GM12873 (cell line): ENCODE data around the gene LIMCH1.

Experiments used
- CTCF ChIP-seq: IDR thresholded peaks from 2 replicates; pipeline ENCODE4 v1.5.1; 2012; ENCODE audit warnings: low read depth, mild to moderate bottlenecking, moderate library complexity, low read length, control low read depth; ENCODE audit not compliant: insufficient read depth; ENCODE audit errors: missing control alignments

Gene LIMCH1, protein sequence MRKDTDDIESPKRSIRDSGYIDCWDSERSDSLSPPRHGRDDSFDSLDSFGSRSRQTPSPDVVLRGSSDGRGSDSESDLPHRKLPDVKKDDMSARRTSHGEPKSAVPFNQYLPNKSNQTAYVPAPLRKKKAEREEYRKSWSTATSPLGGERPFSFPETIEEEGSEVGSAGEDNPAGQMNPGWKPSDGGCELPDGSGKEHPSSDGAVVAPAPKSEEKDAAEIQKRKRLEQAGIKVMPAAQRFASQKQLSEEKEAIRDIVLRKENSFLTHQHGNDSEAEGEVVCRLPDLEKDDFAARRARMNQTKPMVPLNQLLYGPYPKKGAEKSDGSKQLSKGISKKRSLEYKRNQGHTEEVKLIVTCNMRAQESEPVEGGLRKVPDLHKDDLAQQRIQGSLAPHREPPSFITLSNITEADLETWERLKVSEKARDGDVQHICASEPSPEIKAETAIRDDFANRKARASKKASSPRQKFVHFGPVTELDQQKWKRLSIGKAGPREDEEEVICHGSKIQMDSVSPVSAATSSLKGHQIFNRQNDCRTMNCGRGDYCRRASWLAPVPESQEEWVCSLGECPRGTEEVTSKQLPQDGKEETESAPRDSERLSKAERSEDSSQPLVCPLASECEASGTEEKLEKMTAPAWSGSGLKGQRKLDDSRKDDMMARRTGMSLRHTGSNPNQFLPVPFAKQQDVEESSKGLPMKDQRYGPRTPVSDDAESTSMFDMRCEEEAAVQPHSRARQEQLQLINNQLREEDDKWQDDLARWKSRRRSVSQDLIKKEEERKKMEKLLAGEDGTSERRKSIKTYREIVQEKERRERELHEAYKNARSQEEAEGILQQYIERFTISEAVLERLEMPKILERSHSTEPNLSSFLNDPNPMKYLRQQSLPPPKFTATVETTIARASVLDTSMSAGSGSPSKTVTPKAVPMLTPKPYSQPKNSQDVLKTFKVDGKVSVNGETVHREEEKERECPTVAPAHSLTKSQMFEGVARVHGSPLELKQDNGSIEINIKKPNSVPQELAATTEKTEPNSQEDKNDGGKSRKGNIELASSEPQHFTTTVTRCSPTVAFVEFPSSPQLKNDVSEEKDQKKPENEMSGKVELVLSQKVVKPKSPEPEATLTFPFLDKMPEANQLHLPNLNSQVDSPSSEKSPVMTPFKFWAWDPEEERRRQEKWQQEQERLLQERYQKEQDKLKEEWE (N-terminal part only)

GRCh38 chr4:41538017-41538733, at the start of gene LIMCH1:
LIMCH1 (plus strand) TSS chr4:41538157; CDS start chr4:41605996, 67,839 bp downstream.
- no peak for TF ChIP-seq CTCF

- no peak for TF ChIP-seq CTCF
Measured at GRCh38 chr4:41496977-41497376, 41.0 kb upstream of the LIMCH1 start.

DNA sequence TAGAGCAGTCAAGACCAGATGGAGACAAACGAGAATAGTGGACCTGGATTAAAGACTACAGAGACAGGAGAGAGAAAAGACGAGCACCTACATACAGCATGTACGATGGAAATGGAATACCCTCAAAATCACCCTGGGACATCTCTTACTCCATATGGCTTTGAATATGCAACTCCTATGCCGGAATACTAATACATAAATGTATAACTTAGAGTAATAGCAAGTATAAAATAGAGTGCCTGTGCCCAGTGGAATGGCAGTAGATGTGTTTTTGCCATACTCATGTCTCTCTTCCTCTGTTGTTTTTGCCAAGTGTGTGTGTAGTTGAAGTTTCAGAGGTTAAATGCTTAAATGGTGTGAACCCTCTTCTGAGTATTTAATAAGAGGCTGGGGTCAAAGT, 39.8 kb upstream of the LIMCH1 start:
- TF ChIP-seq CTCF = no peak

- TF ChIP-seq CTCF = no peak
Measured at GRCh38 chr4:41504167-41504818, 33.7 kb upstream of the LIMCH1 start.

- no peak for TF ChIP-seq CTCF
Measured at GRCh38 chr4:41505161-41505661, 32.7 kb upstream of the LIMCH1 start.

DNA sequence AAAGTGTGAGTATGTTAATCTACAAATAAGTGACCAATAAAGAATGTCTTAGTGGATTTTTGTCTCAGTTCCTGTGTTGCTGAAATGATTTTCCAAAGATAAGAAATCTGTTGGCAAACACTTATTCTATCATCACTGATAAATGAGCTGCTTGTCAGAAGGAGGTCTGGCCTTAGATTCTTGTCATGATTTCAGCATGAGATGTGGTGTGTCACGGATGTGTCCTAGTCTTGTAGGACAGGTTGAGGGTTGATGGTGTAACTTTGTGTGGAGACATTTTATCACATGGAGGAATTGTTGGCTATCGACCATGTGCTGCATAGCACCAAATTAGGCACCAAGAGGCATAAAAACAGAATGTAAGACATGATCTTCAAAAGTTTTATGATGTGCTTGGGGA, 31.8 kb upstream of the LIMCH1 start:
- no peak for TF ChIP-seq CTCF
